ENCODE results near the gene PSMD2.

The PSMD2 gene

GRCh38 chr3:184327171-184327570 is 28.1 kb downstream of the PSMD2 start:
- TF ChIP-seq, protein P1, sequence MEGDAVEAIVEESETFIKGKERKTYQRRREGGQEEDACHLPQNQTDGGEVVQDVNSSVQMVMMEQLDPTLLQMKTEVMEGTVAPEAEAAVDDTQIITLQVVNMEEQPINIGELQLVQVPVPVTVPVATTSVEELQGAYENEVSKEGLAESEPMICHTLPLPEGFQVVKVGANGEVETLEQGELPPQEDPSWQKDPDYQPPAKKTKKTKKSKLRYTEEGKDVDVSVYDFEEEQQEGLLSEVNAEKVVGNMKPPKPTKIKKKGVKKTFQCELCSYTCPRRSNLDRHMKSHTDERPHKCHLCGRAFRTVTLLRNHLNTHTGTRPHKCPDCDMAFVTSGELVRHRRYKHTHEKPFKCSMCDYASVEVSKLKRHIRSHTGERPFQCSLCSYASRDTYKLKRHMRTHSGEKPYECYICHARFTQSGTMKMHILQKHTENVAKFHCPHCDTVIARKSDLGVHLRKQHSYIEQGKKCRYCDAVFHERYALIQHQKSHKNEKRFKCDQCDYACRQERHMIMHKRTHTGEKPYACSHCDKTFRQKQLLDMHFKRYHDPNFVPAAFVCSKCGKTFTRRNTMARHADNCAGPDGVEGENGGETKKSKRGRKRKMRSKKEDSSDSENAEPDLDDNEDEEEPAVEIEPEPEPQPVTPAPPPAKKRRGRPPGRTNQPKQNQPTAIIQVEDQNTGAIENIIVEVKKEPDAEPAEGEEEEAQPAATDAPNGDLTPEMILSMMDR (conservative IDR thresholded peaks at IDR 0.05; ENCODE audit: low read depth, low read length) = no peak
- H3K4me3 ChIP-seq (ENCODE audit: low read depth, low read length) = no peak overlapping the region
- DNase-seq (ENCODE audit: low read depth) = no peak

- H3K4me3 ChIP-seq (ENCODE audit: low read depth, low read length) = no peak overlapping the region
- no peak for DNase-seq (ENCODE audit: low read depth)
- TF ChIP-seq, protein P1 (conservative IDR thresholded peaks at IDR 0.05; ENCODE audit: low read depth, low read length) = no peak
These were observed 29.5 kb downstream of the PSMD2 start for GRCh38 chr3:184328516-184328915.

DNA sequence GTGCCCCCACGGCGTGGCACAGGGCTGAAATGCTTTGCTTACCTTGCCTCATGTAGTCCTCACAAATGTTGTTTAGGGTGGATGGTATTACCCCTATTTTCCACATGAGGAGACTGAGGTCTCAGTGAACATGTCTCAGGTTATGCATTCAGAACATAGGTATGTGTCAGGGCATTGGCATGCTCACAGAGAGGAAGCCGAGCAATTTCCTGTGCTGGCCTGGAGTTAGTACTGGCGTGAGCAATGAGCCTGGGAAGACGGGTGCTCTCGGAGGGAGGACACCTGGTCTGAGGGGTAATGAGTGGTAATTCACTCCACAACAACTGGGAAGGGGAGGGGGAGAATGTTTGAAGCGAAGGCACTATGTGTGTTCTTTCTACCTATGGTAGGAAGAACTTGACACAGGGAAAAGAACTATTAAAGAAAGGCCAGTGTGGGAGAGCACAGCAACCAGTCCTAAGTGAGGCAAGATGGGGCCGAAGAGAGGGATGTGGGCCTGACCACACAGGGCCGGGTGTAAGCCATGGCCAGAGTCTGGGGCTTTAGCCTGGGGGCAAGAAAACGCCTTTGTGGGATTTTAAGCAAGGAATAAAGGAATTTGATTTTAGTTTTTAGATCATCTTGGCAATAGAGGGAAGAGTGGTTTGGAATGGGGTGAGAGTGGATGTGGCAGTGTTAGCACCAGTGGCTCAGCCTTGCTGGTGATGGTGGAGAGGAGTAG is 33.5 kb downstream of the PSMD2 start:
- TF ChIP-seq, protein P1 (conservative IDR thresholded peaks at IDR 0.05; ENCODE audit: low read depth, low read length) = no peak
- H3K4me3 ChIP-seq (ENCODE audit: low read depth, low read length) = no peak overlapping the region
- peak; percentile 97 for DNase-seq (ENCODE audit: low read depth)

GRCh38 chr3:184333190-184333589 is 34.1 kb downstream of the PSMD2 start:
- DNase-seq (ENCODE audit: low read depth) = no peak
- no peak overlapping the region for H3K4me3 ChIP-seq (ENCODE audit: low read depth, low read length)
- TF ChIP-seq, protein P1 (conservative IDR thresholded peaks at IDR 0.05; ENCODE audit: low read depth, low read length) = no peak

DNA sequence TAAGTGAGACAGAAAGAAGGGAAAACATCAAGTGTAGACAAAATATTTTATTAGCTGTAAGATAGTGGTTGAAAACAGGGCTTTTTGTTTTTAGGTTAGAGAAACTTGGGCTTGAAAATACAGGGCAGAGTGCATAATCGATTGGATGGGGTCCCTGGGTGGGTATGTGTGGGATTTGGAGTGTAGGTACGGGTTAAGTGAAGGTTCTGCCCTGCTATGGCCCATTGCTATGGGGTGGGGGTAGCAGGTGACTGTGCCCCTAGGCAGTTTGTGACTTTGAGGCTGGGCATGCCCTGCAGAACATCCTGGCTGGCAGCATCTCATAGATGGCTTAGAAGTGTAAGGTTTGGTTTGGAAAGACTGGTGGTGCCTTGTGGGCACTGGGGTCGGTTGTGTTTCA is 34.7 kb downstream of the PSMD2 start:
- DNase-seq (ENCODE audit: low read depth) = no peak
- TF ChIP-seq, protein P1 (conservative IDR thresholded peaks at IDR 0.05; ENCODE audit: low read depth, low read length) = no peak
- H3K4me3 ChIP-seq (ENCODE audit: low read depth, low read length) = no peak overlapping the region

DNA sequence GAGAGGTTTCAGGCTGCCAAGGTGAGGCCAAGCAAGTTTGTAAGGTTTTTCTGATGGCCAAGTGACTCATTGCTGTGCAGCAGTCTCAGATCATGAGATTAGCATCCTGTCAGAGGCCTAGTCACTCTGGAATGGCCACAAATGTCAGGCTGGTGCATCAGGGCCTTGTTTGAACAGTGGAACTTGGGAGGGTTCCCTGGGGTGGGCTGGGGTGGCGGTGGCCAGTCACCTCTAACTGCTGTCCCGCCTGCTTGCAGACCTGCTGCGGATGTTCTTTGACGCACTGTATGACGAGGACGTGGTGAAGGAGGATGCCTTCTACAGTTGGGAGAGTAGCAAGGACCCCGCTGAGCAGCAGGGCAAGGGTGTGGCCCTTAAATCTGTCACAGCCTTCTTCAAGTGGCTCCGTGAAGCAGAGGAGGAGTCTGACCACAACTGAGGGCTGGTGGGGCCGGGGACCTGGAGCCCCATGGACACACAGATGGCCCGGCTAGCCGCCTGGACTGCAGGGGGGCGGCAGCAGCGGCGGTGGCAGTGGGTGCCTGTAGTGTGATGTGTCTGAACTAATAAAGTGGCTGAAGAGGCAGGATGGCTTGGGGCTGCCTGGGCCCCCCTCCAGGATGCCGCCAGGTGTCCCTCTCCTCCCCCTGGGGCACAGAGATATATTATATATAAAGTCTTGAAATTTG is 35.6 kb downstream of the PSMD2 start:
- no peak overlapping the region for H3K4me3 ChIP-seq (ENCODE audit: low read depth, low read length)
- DNase-seq (ENCODE audit: low read depth) = no peak
- TF ChIP-seq, protein P1 (conservative IDR thresholded peaks at IDR 0.05; ENCODE audit: low read depth, low read length) = no peak

GRCh38 chr3:184335291-184335660 is 36.2 kb downstream of the PSMD2 start:
- H3K4me3 ChIP-seq (ENCODE audit: low read depth, low read length) = no peak overlapping the region
- TF ChIP-seq, protein P1 (conservative IDR thresholded peaks at IDR 0.05; ENCODE audit: low read depth, low read length) = no peak

More at GRCh38 chr3:184335291-184335660, 36.2 kb downstream of the PSMD2 start:
- DNase-seq (ENCODE audit: low read depth) = no peak
